ENCODE measurements around the gene DMGDH. TPM values are rescaled to one million over a fixed set of nuclear protein-coding genes. Genes with fewer than 3 reads are reported as not detected.

The DMGDH gene
- total RNA-seq, 1 experiment from 2014 or later, result not detected

GRCh38 chr5:79036769-79037168 lies 32.7 kb downstream of the DMGDH start:
- H3K27ac Mint-ChIP-seq, result no peak overlapping the region
- no peaks in the 10 kb centered on the region for H3K4me1 ChIP-seq (ENCODE audit: insufficient read depth, low read length)
- H4K20me1 ChIP-seq (ENCODE audit: control insufficient read depth, insufficient read depth, insufficient read length), result no peaks in the 10 kb centered on the region
- H2BK15ac ChIP-seq (ENCODE audit: low read depth, low read length), result no peak overlapping the region
- H3K79me2 ChIP-seq (ENCODE audit: insufficient read depth, low read length), result no peaks in the 10 kb centered on the region
- no peak overlapping the region for H3K9ac ChIP-seq (ENCODE audit: extremely low read depth, insufficient read length, low read length)
- H3K18ac ChIP-seq (ENCODE audit: insufficient read length, low read depth, low read length), result no peak overlapping the region
- H3K23ac ChIP-seq (ENCODE audit: insufficient read length, low read depth, low read length), result no peak overlapping the region
- no peak overlapping the region for H2BK120ac ChIP-seq (ENCODE audit: low read depth, low read length, poor library complexity, severe bottlenecking)
- TF ChIP-seq, protein P1, sequence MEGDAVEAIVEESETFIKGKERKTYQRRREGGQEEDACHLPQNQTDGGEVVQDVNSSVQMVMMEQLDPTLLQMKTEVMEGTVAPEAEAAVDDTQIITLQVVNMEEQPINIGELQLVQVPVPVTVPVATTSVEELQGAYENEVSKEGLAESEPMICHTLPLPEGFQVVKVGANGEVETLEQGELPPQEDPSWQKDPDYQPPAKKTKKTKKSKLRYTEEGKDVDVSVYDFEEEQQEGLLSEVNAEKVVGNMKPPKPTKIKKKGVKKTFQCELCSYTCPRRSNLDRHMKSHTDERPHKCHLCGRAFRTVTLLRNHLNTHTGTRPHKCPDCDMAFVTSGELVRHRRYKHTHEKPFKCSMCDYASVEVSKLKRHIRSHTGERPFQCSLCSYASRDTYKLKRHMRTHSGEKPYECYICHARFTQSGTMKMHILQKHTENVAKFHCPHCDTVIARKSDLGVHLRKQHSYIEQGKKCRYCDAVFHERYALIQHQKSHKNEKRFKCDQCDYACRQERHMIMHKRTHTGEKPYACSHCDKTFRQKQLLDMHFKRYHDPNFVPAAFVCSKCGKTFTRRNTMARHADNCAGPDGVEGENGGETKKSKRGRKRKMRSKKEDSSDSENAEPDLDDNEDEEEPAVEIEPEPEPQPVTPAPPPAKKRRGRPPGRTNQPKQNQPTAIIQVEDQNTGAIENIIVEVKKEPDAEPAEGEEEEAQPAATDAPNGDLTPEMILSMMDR (conservative IDR thresholded peaks at IDR 0.05), result no peak
- H3K56ac ChIP-seq (ENCODE audit: insufficient read length, low read depth, low read length), result no peak overlapping the region
- H3K27me3 Mint-ChIP-seq (ENCODE audit: low read depth), result no peaks in the 10 kb centered on the region
- no peak overlapping the region for H2BK12ac ChIP-seq (ENCODE audit: insufficient read length, low read depth, low read length)
- no peak overlapping the region for H3K27ac ChIP-seq (ENCODE audit: insufficient read length, low read depth, low read length)
- H3K23me2 ChIP-seq (ENCODE audit: insufficient read length, low read depth, low read length, poor library complexity, severe bottlenecking), result no peaks in the 10 kb centered on the region
- no peak overlapping the region for H3K4ac ChIP-seq (ENCODE audit: low read depth, low read length)
- no peak overlapping the region for H3K4me2 ChIP-seq (ENCODE audit: insufficient read depth, insufficient read length, low read length)
- H2BK5ac ChIP-seq (ENCODE audit: insufficient read length, low read length), result no peak overlapping the region
- no peak overlapping the region for H2AK5ac ChIP-seq (ENCODE audit: insufficient read length, low read length)
- no peak overlapping the region for H2AFZ ChIP-seq (ENCODE audit: low read length)
- no peaks in the 10 kb centered on the region for H3K9me3 Mint-ChIP-seq
- no peak overlapping the region for H3K14ac ChIP-seq (ENCODE audit: insufficient read depth, low read length)
- no peaks in the 10 kb centered on the region for H3K79me1 ChIP-seq (ENCODE audit: insufficient read depth, low read depth, low read length, poor library complexity, severe bottlenecking)
- no peaks in the 10 kb centered on the region for H3K36me3 Mint-ChIP-seq (ENCODE audit: insufficient read depth in 1 of 3, low read depth in 3 of 3)
- no peak overlapping the region for H2BK20ac ChIP-seq (ENCODE audit: low read depth, low read length, poor library complexity, severe bottlenecking)
- no peaks in the 10 kb centered on the region for H3K27me3 ChIP-seq (ENCODE audit: insufficient read depth, low read length)
- H3K4me1 Mint-ChIP-seq, result no peaks in the 10 kb centered on the region
- DNase-seq, result no peak
- no peak overlapping the region for H4K91ac ChIP-seq (ENCODE audit: insufficient read length, low read depth, low read length)
- no peak overlapping the region for H4K8ac ChIP-seq (replicated peaks; ENCODE audit: insufficient read length, low read depth, low read length)
- H3K4me3 Mint-ChIP-seq, result no peak overlapping the region
- WGBS (ENCODE audit: extremely low coverage, insufficient read length, low lambda C conversion rate), result no CpG with 5 or more reads among the region's 2 CpGs
- H3T11ph ChIP-seq (ENCODE audit: low read length), result no peak overlapping the region
- H3K9me3 ChIP-seq (ENCODE audit: control insufficient read depth, low read depth, low read length), result no peaks in the 10 kb centered on the region
- no peak overlapping the region for H4K5ac ChIP-seq (ENCODE audit: insufficient read length, low read depth, low read length)

All from H9 (cell line).